PFSK-1 (cell line): ENCODE results near the gene ERICH6B.

ENCODE experiments used
- POLR2AphosphoS5 ChIP-seq: IDR thresholded peaks from 2 replicates; pipeline ENCODE4 v1.6.1; 2012; ENCODE audit warnings: low read depth, mild to moderate bottlenecking, control low read depth, low read length, moderate library complexity
- SIN3A ChIP-seq: IDR thresholded peaks from 2 replicates; pipeline ENCODE4 v1.6.1; 2012; ENCODE audit warnings: mild to moderate bottlenecking, low read length, moderate library complexity, borderline replicate concordance; ENCODE audit not compliant: insufficient read depth
- TF ChIP-seq, protein P1 (sequence below), 2 experiments: IDR thresholded peaks; 2 replicates each; pipeline versions ENCODE4 v1.6.1 to v1.8.0; 2011 to 2012; ENCODE audit warnings: low read depth in 2 of 2, low read length in 2 of 2, control low read depth in 1 of 2, inconsistent platforms in 1 of 2, mild to moderate bottlenecking in 1 of 2, moderate library complexity in 1 of 2; ENCODE audit not compliant: insufficient read depth in 1 of 2

DNA sequence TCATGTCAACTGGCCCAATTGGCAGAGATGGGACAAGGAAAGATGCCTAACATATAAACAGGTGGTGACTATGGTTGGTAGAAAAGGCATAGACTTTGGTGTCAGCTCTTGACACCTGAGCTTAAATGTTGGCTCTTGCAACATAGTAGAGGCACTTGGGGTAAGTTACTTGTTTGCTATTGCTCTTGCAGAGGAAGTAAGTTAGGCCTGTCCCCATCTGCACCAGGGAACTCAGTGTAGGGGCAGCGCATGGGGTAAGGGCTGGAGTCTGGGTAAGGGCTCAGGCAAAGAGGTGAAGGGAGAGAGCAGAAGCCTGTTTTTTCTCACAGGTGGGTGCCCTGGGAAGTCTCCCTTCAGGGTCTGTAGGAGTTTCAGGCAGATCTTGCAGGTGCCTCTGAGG is 27.6 kb downstream of the ERICH6B start:
- TF ChIP-seq POLR2AphosphoS5 (no peak), SIN3A (no peak)
- TF ChIP-seq, protein P1, sequence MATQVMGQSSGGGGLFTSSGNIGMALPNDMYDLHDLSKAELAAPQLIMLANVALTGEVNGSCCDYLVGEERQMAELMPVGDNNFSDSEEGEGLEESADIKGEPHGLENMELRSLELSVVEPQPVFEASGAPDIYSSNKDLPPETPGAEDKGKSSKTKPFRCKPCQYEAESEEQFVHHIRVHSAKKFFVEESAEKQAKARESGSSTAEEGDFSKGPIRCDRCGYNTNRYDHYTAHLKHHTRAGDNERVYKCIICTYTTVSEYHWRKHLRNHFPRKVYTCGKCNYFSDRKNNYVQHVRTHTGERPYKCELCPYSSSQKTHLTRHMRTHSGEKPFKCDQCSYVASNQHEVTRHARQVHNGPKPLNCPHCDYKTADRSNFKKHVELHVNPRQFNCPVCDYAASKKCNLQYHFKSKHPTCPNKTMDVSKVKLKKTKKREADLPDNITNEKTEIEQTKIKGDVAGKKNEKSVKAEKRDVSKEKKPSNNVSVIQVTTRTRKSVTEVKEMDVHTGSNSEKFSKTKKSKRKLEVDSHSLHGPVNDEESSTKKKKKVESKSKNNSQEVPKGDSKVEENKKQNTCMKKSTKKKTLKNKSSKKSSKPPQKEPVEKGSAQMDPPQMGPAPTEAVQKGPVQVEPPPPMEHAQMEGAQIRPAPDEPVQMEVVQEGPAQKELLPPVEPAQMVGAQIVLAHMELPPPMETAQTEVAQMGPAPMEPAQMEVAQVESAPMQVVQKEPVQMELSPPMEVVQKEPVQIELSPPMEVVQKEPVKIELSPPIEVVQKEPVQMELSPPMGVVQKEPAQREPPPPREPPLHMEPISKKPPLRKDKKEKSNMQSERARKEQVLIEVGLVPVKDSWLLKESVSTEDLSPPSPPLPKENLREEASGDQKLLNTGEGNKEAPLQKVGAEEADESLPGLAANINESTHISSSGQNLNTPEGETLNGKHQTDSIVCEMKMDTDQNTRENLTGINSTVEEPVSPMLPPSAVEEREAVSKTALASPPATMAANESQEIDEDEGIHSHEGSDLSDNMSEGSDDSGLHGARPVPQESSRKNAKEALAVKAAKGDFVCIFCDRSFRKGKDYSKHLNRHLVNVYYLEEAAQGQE (IDR thresholded peaks at IDR 0.05; ENCODE audit: insufficient read depth in 1 of 2, low read depth in 2 of 2, low read length in 2 of 2): no peak
